ENCODE measurements around the gene RPTOR. TPM values are rescaled to one million over a fixed set of nuclear protein-coding genes. Genes with fewer than 3 reads are reported as not detected.

The RPTOR gene
- polyA plus RNA-seq, 1 donor from 2014 or later, result 8.0 TPM

DNA sequence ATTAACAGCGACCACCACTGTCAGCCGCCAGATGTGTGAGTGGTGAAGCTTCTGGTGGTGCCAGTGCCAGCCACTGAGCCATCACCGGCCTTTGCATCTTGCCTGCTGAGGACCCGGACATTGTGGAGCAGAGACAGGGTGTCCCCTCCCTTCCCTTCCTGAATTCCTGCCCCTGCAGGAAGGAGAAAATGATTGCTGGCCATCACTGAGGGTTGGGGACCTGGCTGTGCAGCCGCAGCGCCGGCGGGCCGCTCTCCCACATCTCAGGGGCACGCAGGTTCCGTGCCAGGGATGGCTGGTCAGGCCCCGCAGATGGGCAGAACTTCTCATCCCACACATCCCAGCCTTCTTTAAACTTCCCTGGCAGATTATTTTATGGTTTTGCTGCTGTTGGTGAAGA lies 56.5 kb downstream of the RPTOR start:
- H3K36me3 ChIP-seq (ENCODE audit: insufficient read depth, low read length), result no peaks in the 10 kb centered on the region
- no peaks in the 10 kb centered on the region for H3F3A ChIP-seq (ENCODE audit: insufficient read depth, low read length, poor library complexity, severe bottlenecking)
- TF ChIP-seq SMC3 (conservative IDR thresholded peaks at IDR 0.05; ENCODE audit: poor library complexity), result no peak
- TF ChIP-seq, protein P1, sequence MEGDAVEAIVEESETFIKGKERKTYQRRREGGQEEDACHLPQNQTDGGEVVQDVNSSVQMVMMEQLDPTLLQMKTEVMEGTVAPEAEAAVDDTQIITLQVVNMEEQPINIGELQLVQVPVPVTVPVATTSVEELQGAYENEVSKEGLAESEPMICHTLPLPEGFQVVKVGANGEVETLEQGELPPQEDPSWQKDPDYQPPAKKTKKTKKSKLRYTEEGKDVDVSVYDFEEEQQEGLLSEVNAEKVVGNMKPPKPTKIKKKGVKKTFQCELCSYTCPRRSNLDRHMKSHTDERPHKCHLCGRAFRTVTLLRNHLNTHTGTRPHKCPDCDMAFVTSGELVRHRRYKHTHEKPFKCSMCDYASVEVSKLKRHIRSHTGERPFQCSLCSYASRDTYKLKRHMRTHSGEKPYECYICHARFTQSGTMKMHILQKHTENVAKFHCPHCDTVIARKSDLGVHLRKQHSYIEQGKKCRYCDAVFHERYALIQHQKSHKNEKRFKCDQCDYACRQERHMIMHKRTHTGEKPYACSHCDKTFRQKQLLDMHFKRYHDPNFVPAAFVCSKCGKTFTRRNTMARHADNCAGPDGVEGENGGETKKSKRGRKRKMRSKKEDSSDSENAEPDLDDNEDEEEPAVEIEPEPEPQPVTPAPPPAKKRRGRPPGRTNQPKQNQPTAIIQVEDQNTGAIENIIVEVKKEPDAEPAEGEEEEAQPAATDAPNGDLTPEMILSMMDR (IDR thresholded peaks at IDR 0.05; ENCODE audit: poor library complexity, severe bottlenecking), result no peak
- H3K9ac ChIP-seq (ENCODE audit: low read length), result no peak overlapping the region
- H3K4me2 ChIP-seq (ENCODE audit: low read length), result no peak overlapping the region
- H3K79me2 ChIP-seq (replicated peaks; ENCODE audit: insufficient read depth, low read length), result peaks cover 6% of the 10 kb centered on the region
- no peak overlapping the region for H3K27ac ChIP-seq (ENCODE audit: low read length)
- no peak overlapping the region for H2AFZ ChIP-seq (ENCODE audit: low read depth, low read length)
- no peak overlapping the region for H3K4me3 ChIP-seq (ENCODE audit: low read length)
- H3K9me3 ChIP-seq (ENCODE audit: low read length), result no peaks in the 10 kb centered on the region
- no peaks in the 10 kb centered on the region for H4K20me1 ChIP-seq (ENCODE audit: insufficient read depth)
- no peaks in the 10 kb centered on the region for H3K9me2 ChIP-seq (ENCODE audit: insufficient read depth, low read length)
- H3K27me3 ChIP-seq (ENCODE audit: insufficient read depth, low read depth, low read length), result no peaks in the 10 kb centered on the region

DNA sequence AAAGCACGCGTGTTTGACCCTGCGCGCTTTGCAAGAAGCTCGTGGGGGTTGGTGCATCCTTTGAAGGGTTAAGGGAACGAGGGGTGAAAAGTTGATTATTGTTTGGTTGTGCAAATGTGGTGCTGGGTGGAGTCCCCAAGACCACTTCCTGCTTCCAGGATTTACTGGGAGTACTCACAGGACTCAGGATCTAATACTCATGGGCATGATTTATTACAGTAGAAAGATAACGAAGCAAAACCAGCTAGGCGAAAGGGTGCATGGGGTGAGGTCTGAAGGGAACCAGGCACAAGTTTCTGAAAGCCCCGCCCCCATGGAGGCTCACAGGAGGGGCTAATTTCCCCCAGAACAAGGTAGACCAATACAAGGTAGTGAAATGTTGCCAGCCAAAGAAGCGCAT lies 58.8 kb downstream of the RPTOR start:
- H3K79me2 ChIP-seq (replicated peaks; ENCODE audit: insufficient read depth, low read length), result no peaks in the 10 kb centered on the region
- TF ChIP-seq MXI1 (conservative IDR thresholded peaks at IDR 0.05; ENCODE audit: poor library complexity, severe bottlenecking) (no peak), RAD21 (conservative IDR thresholded peaks at IDR 0.05) (no peak), POLR2AphosphoS5 (IDR thresholded peaks at IDR 0.05) (no peak), SMC3 (conservative IDR thresholded peaks at IDR 0.05; ENCODE audit: poor library complexity) (no peak), EZH2 (IDR thresholded peaks at IDR 0.05; ENCODE audit: borderline replicate concordance, insufficient read depth, low read length, poor library complexity, severe bottlenecking) (no peak)
- TF ChIP-seq, protein P2, sequence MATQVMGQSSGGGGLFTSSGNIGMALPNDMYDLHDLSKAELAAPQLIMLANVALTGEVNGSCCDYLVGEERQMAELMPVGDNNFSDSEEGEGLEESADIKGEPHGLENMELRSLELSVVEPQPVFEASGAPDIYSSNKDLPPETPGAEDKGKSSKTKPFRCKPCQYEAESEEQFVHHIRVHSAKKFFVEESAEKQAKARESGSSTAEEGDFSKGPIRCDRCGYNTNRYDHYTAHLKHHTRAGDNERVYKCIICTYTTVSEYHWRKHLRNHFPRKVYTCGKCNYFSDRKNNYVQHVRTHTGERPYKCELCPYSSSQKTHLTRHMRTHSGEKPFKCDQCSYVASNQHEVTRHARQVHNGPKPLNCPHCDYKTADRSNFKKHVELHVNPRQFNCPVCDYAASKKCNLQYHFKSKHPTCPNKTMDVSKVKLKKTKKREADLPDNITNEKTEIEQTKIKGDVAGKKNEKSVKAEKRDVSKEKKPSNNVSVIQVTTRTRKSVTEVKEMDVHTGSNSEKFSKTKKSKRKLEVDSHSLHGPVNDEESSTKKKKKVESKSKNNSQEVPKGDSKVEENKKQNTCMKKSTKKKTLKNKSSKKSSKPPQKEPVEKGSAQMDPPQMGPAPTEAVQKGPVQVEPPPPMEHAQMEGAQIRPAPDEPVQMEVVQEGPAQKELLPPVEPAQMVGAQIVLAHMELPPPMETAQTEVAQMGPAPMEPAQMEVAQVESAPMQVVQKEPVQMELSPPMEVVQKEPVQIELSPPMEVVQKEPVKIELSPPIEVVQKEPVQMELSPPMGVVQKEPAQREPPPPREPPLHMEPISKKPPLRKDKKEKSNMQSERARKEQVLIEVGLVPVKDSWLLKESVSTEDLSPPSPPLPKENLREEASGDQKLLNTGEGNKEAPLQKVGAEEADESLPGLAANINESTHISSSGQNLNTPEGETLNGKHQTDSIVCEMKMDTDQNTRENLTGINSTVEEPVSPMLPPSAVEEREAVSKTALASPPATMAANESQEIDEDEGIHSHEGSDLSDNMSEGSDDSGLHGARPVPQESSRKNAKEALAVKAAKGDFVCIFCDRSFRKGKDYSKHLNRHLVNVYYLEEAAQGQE (IDR thresholded peaks at IDR 0.05; ENCODE audit: borderline replicate concordance), result no peak
- TF ChIP-seq, protein P1 (IDR thresholded peaks at IDR 0.05; ENCODE audit: poor library complexity, severe bottlenecking), result no peak
- H3F3A ChIP-seq (ENCODE audit: insufficient read depth, low read length, poor library complexity, severe bottlenecking), result no peaks in the 10 kb centered on the region
- no peak overlapping the region for H3K9ac ChIP-seq (ENCODE audit: low read length)
- H3K27ac ChIP-seq (ENCODE audit: low read length), result no peak overlapping the region
- no peak overlapping the region for H3K4me2 ChIP-seq (ENCODE audit: low read length)
- H3K9me3 ChIP-seq (ENCODE audit: low read length), result no peaks in the 10 kb centered on the region
- no peaks in the 10 kb centered on the region for H3K9me2 ChIP-seq (ENCODE audit: insufficient read depth, low read length)
- H3K4me3 ChIP-seq (ENCODE audit: low read length), result no peak overlapping the region
- H4K20me1 ChIP-seq (ENCODE audit: insufficient read depth), result no peaks in the 10 kb centered on the region
- no peaks in the 10 kb centered on the region for H3K27me3 ChIP-seq (ENCODE audit: insufficient read depth, low read depth, low read length)
- H2AFZ ChIP-seq (ENCODE audit: low read depth, low read length), result no peak overlapping the region
- H3K36me3 ChIP-seq (ENCODE audit: insufficient read depth, low read length), result no peaks in the 10 kb centered on the region
